Temporal lobe (tissue), 1 donor: ENCODE results near the gene BARHL1. TPM values are rescaled to one million over a fixed set of nuclear protein-coding genes. Genes with fewer than 3 reads are reported as not detected.

Experiments used
- total RNA-seq: library from RNA; depleted of rRNA; stranded (reverse); fragments of >200 nt; gene quantifications from one replicate; pipeline ENCODE4 v1.2.3, GENCODE V29; 2014

The BARHL1 gene
- total RNA-seq, 1 donor from 2014 or later, result not detected

Other genes with a start within 250 kb of the BARHL1 start
- 69.1 TPM for gene SETX, start 227.6 kb upstream of the BARHL1 start, total RNA-seq
- 14.0 TPM for gene TTF1, start 175.8 kb upstream of the BARHL1 start, total RNA-seq
- not detected for gene CFAP77, start 172.4 kb upstream of the BARHL1 start, total RNA-seq
- gene DDX31, start 87.4 kb downstream of the BARHL1 start, total RNA-seq, result 5.9 TPM
- gene GTF3C4, start 87.9 kb downstream of the BARHL1 start, total RNA-seq, result 25.1 TPM